IPS-18a (cell line): Measurements from ENCODE around the gene ZNF236.

Experiments used
- H3K27ac ChIP-seq: one replicate; pipeline ENCODE4 v1.5.1; 2013; ENCODE audit warnings: low read length
- H3K27me3 ChIP-seq: one replicate; pipeline ENCODE4 v1.6.1; 2013; ENCODE audit warnings: mild to moderate bottlenecking, low read length; ENCODE audit not compliant: control insufficient read depth, insufficient read depth
- H3K36me3 ChIP-seq: one replicate; pipeline ENCODE4 v1.6.1; 2013; ENCODE audit warnings: low read depth, low read length; ENCODE audit not compliant: control insufficient read depth
- H3K4me1 ChIP-seq: one replicate; pipeline ENCODE4 v1.6.1; 2013; ENCODE audit warnings: low read depth, low read length; ENCODE audit not compliant: control insufficient read depth
- H3K4me3 ChIP-seq: one replicate; pipeline ENCODE4 v1.5.1; 2013; ENCODE audit warnings: low read length
- H3K9ac ChIP-seq: one replicate; pipeline ENCODE4 v1.6.1; 2013; ENCODE audit warnings: mild to moderate bottlenecking, low read length, moderate library complexity
- H3K9me3 ChIP-seq: one replicate; pipeline ENCODE4 v1.6.1; 2013; ENCODE audit warnings: low read depth, low read length; ENCODE audit not compliant: control insufficient read depth

Gene ZNF236

DNA sequence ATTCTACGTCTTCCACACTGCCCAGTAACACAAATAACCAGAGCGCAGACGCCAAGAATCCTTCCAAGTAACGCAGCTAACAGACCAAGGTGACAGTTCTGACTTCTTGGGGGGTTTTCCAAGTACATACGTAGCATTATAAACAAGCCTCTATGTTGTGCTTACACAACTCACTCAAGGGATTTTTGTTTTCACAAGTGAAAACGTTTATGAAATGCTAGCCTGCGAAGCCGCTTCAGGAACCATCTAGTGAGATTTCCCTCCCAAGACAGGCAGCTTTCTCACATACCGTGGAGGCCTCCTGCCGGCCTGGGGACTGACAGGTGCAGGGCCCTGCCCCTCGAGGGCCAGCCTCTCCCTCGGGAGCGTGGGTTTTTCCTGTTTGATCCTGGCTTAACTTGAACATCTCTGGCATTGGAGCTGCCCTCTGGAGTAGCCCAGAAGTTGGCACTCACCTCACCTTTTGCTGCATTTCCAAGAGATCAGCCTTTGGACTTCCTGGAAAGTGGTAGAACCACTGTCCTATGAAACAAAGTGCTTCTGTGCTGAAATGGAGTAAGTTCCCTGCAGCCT lies 159.1 kb downstream of the ZNF236 start:
- Histone ChIP-seq H3K27ac (no peak overlapping the region), H3K9ac (no peak overlapping the region), H3K4me1 (peaks cover 25% of the 10 kb centered on the region), H3K9me3 (no peaks in the 10 kb centered on the region), H3K4me3 (no peak overlapping the region), H3K27me3 (no peaks in the 10 kb centered on the region), H3K36me3 (no peaks in the 10 kb centered on the region)

DNA sequence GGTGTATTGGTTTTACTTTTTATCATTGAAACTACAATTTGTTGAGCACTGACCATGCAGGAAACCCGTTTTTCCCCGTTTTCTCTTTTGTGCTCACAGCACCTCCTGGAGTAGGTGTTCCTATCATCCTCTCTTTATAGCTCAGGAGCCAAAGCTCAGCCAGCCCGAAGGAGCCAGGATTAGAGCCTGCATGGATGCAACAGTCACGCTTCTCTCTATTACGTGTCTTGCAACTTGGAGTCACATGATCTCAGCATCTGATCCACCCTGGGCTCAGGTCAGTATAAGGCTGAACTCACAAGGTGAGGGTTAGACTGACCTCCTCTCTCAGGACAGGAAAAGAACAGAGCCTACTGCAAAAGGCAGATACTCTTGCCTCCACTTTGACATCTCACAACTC lies 159.7 kb downstream of the ZNF236 start:
- H3K9ac ChIP-seq: no peak overlapping the region
- H3K27ac ChIP-seq: no peak overlapping the region
- H3K4me3 ChIP-seq: no peak overlapping the region
- no peaks in the 10 kb centered on the region for H3K9me3 ChIP-seq
- peaks cover 25% of the 10 kb centered on the region for H3K4me1 ChIP-seq
- H3K36me3 ChIP-seq: no peaks in the 10 kb centered on the region
- H3K27me3 ChIP-seq: no peaks in the 10 kb centered on the region

DNA sequence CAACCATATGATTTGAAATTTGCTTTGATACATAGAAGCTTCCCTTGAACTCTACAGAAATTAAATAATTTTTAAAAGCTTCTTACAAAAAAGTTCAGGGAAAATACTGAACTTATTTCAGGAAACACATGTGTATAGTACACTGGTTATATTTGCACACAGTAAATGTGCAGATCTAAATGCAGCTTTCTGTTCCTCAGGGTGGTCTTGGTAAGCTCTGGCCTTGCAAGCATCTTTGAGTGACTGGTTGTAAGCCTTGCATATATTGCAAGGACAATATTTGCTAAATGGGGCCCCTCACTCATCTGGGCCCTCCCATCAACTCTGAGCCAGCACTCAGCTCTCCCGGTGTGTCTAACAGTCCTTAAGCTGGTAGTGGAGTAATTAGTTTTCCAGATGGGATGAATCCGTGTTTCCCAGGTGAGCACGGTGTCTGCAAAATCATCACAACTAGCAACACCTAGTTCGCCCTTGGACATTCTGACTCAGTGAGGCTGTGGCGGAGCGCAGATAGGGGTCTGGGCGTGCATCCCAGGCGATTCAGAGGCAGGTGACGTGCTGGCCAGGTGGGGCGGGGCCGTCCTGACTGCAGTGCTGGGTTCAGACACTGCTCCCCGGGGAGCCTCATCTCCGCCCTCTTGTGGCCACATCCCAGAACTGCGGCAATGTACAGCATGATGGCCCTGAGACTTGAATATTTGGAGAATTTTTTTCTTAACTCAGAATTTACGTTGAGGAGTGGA lies 160.7 kb downstream of the ZNF236 start:
- H3K4me1 ChIP-seq: peaks cover 25% of the 10 kb centered on the region
- H3K27ac ChIP-seq: no peak overlapping the region
- H3K27me3 ChIP-seq: no peaks in the 10 kb centered on the region
- no peak overlapping the region for H3K9ac ChIP-seq
- H3K9me3 ChIP-seq: no peaks in the 10 kb centered on the region
- H3K36me3 ChIP-seq: no peaks in the 10 kb centered on the region
- H3K4me3 ChIP-seq: no peak overlapping the region

DNA sequence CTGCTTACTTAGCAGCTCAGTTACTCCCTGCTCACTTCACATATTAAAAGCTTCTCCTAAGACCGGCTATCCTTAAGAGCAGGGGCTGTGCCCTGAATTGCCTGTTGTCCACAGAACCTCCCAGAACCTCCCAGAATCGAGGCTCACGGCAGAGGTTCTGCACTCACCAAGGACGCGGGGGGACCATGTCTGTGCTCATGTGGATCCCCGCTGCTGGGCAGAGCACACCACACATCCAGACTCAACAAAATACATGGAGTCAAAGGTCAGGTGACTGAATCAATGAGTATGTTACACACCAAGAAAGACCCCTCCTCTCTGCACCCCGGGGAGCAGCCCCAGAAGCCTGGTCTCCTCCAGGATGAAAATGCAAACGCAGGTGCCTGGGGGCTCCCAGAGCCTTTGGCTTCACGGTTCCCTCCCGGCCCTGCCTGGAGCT lies 161.3 kb downstream of the ZNF236 start:
- Histone ChIP-seq H3K9ac (no peak overlapping the region), H3K36me3 (no peaks in the 10 kb centered on the region), H3K4me3 (no peak overlapping the region), H3K4me1 (peaks cover 25% of the 10 kb centered on the region), H3K27me3 (no peaks in the 10 kb centered on the region), H3K9me3 (no peaks in the 10 kb centered on the region), H3K27ac (no peak overlapping the region)

DNA sequence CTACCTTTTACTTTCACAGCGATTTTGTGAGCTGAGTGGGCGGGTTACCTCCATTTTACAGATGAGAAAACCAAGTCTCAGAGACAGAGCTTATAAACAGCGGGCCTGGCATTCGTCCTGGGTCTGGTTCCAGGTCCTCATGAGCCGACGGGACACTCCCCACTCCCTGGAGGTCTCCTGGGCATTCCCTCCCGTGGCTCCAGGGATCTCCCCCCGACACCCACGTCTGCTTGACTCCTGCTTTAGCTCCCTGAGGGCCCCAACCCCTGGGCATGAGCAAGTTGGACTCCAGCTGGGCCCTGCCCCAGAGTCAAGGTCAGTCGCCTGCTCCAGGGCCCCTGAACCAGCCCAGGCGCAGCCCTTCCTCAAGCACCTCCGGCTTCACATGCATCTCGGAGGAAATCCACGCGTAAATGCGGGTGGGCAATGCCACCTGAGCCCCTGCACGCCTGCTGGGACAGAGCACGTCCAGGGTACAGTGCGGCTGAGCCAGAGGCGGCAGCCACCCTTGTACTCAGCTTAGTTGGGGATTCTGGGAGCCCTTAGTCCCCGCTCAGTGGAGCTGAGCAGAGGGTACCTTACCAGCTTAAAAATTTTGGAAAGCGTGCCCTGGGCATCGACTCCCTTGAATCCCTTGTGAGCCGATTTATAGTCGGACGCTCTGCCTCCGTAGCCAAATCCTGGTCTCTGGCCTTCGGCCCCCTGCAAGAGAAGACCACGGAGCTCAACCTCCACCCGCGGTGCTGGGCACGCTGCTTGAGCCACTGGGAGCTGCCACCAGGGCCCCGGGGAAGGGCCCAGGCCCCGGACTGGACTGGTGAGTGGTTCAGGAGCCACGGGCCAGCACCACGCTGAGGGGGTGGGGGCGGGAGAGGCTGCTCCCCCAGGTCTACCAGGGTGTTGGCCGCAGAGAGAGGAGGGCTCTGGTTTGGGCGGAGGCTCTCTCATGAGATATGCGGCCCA lies 162.1 kb downstream of the ZNF236 start:
- H3K9ac ChIP-seq: no peak overlapping the region
- no peaks in the 10 kb centered on the region for H3K9me3 ChIP-seq
- H3K27ac ChIP-seq: no peak overlapping the region
- H3K27me3 ChIP-seq: no peaks in the 10 kb centered on the region
- no peaks in the 10 kb centered on the region for H3K36me3 ChIP-seq
- peaks cover 25% of the 10 kb centered on the region for H3K4me1 ChIP-seq
- no peak overlapping the region for H3K4me3 ChIP-seq

DNA sequence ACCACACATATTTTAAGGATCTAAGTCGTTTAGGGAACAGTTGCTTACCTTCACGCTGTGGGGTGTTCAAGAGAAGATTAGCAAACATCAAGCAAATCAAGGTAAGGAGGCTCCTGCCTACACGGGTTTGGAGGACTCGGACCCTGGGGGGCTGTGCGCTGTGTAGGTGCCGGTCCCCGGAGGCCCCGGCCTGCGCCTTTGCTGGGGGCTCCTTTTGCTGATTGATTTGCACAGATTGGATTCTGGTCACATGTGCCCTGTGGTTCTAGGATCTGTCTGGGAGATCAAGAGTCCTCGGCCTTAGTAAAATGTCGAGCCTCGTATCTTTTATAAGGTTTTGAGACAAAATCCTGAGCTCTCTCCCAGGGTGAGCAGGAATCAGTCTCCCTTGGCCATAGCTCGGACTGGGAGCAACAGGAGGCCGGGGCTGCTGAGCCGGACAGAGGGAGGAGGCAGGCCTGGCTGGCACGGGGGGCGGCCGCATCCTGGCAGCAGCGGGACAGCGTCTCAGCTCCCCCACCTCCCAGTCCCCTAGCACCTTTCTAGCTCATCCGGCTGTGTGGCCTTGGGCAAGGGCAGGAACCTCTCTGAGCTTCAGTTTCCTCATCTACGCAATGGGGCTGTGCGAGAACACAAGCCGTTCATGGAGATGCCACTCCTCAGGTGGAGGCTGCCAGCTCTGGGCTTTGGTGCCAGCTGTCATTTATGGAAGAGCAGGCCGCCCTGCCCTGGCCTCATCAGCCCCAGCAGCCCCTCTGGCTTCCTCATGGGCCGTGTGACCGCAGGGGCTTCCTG lies 163.0 kb downstream of the ZNF236 start:
- Histone ChIP-seq H3K9me3 (no peaks in the 10 kb centered on the region), H3K27me3 (no peaks in the 10 kb centered on the region), H3K4me1 (peaks cover 23% of the 10 kb centered on the region), H3K27ac (no peak overlapping the region), H3K4me3 (no peak overlapping the region), H3K9ac (no peak overlapping the region), H3K36me3 (no peaks in the 10 kb centered on the region)

DNA sequence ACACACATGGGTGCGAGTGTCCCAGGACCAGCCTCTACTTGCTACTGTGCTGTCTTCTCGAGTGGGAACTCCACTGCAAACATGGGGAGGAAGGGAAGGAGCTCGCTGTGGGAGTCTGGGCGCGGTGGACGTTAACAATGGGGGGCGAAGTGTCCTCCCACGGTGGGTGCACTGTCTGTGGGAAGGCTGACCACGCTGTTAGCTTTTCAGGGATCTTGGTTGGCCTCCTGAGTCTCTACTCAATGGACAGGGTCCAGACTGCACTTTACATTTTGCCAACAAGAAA lies 163.5 kb downstream of the ZNF236 start:
- Histone ChIP-seq H3K9me3 (no peaks in the 10 kb centered on the region), H3K36me3 (no peaks in the 10 kb centered on the region), H3K27me3 (no peaks in the 10 kb centered on the region), H3K4me3 (no peak overlapping the region), H3K4me1 (peaks cover 18% of the 10 kb centered on the region), H3K9ac (no peak overlapping the region), H3K27ac (no peak overlapping the region)

DNA sequence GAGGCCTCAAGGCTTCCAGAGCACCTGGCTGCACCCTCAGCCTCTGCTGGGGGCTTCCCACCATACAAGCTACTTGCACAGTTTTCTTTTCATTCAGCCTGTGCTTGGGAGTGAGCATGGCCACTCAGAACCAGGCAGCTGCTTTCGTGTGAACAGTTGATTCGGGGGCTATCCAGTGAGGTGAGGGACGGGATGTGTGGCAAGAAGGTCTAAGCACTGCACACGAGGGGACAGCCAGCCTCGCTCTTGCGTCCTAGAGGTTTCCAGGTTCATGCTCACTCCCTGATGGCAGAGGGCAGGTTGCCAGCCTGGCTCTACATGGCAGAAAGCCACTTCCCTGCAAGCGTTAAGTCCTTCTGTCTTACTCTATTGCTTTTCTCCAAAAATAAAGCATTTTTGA lies 164.0 kb downstream of the ZNF236 start:
- Histone ChIP-seq H3K4me3 (no peak overlapping the region), H3K27ac (no peak overlapping the region), H3K9me3 (no peaks in the 10 kb centered on the region), H3K4me1 (peaks cover 14% of the 10 kb centered on the region), H3K9ac (no peak overlapping the region), H3K36me3 (no peaks in the 10 kb centered on the region), H3K27me3 (no peaks in the 10 kb centered on the region)

DNA sequence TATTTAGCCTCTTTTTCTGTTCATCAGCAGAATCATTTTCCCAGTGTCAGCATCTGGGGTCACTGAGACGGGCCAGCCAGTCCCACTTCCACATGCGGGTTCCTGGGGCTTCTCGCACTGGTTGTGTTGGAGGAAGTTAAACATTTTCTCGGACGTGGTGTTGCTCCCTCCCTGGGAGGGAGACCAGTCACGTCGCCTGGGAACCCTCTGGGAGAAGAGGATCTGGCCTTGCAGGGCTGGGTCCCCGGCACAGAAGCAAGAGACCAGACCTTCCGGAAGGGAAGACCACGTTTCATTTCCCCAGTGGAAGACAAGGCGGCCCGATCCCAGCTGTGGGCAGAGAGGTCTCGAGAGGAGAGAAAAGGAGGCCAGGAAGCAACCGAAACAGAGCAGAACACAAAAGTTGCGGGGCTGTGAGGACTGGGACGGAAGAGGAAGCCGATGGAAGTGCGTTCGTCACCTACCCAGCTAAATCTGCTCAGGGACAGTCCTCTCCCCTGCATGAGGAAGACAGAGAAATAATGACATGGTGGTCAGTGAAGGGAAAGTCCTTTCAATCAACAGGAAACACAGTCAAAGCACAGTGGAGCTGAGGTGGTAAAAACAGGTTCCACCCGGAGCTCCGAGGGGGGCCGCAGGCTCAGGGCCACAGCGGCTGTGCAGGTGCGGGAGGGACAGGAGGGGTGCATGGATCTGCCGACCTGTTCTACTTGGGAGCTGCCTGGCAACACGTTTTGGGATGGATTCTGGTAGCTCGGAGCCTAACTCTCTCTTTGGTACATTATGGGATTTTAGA lies 165.9 kb downstream of the ZNF236 start:
- Histone ChIP-seq H3K4me1 (peaks cover 6% of the 10 kb centered on the region), H3K9me3 (no peaks in the 10 kb centered on the region), H3K4me3 (no peak overlapping the region), H3K27me3 (no peaks in the 10 kb centered on the region), H3K36me3 (no peaks in the 10 kb centered on the region), H3K27ac (no peak overlapping the region), H3K9ac (no peak overlapping the region)

DNA sequence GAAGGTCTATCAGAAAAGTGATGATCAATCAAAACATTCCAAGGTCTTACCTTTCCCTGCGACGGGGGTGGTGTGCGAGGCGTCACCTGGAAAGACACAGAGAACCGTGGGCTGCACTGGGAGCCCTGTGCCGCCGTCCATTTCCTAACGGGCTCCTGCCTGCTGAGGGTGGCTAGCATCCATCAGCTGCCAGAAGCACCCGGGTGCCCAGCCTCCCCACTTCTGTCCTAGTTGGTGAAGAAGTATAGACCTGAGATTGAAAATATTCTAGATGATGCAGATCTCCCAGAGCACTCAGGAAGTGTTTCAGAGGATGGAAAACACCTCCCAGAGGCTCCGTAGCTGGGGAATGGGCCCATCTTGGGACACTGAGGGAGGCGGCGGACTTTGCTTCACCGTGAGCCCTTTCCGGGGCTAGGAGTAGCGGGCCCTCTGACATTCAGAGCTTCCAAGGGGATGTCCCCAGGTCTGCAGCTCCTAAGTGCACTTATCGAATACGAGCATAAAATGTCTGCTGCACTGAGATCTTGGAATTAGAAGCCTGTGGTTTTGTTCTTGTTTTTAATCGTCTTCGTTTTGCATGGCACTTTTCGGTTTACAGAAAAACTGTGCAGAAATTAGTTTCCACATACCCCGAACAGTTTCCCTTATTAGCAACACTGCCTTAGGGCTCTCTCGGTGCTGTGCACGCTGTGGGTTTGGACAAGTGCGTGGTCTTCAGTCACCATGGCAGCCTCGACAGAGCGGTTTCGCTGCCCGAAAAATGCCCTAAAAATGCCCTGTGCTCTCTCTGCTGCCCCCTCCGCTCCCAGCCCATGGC lies 166.7 kb downstream of the ZNF236 start:
- Histone ChIP-seq H3K27ac (no peak overlapping the region), H3K9ac (no peak overlapping the region), H3K36me3 (no peaks in the 10 kb centered on the region), H3K27me3 (no peaks in the 10 kb centered on the region), H3K4me1 (peaks cover 3% of the 10 kb centered on the region), H3K9me3 (no peaks in the 10 kb centered on the region), H3K4me3 (no peak overlapping the region)
